Choroid plexus epithelial cell (primary cell): ENCODE results near the gene IGF2BP2.
A peak's percentile ranks its signal among the peaks of the same experiment; 100 is the strongest.

ENCODE experiments used
- DNase-seq: peaks from one replicate; pipeline ENCODE4 v3.0.0-alpha.2; 2010; ENCODE audit warnings: low read depth
- H3K4me3 ChIP-seq: 2 replicates; pipeline ENCODE4 v1.5.1; 2011; ENCODE audit warnings: low read depth, mild to moderate bottlenecking, control low read depth, low read length, moderate library complexity
- CTCF ChIP-seq: conservative IDR thresholded peaks from 2 replicates; pipeline ENCODE4 v1.5.1; 2011; ENCODE audit warnings: low read depth, mild to moderate bottlenecking, control low read depth, inconsistent platforms, low read length, moderate library complexity

IGF2BP2 gene

GRCh38 chr3:185713015-185713414 is 111.8 kb downstream of the IGF2BP2 start:
- no peak for DNase-seq
- H3K4me3 ChIP-seq = no peak overlapping the region
- no peak for TF ChIP-seq CTCF

- DNase-seq = peak; percentile 30
- TF ChIP-seq CTCF = no peak
- no peak overlapping the region for H3K4me3 ChIP-seq
Measured at GRCh38 chr3:185712337-185712736, 112.5 kb downstream of the IGF2BP2 start.

- H3K4me3 ChIP-seq = no peak overlapping the region
- no peak for TF ChIP-seq CTCF
- peak; percentile 46 for DNase-seq
Measured at GRCh38 chr3:185711255-185711870, 113.5 kb downstream of the IGF2BP2 start.

DNA sequence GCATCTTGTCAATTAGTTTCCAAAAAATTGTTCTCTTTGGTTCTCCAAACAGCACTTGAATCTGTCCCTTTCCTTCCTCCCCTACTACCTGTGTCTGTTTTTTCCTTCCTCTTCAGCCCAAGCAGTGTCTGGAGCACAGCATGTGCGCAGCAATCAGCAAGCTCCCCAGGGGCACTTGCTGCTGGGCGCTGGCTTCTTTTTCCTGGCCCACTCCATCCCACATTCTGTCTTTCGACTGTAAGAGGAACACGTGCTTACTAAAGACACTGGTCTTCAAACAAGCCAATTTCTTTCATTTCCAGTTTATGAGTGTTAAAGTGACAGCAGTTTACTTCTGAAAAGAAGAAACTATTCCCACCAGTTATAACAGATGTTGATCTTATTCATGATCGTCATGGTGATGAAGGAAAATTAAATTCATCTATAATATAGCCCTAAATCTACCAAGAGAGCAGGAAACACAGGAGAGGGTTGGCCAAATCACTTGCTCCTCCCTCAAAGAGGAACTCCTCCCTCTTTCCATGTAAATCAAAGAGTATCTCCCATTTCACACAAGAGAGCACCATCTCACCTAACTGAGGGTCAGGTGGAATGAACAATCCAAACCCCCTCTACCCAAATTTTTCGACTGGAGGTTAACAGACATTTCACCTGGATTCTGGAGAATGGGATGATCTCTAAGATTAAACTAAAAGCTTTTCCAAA is 115.4 kb downstream of the IGF2BP2 start:
- TF ChIP-seq CTCF = no peak
- DNase-seq = peak; percentile 54
- no peak overlapping the region for H3K4me3 ChIP-seq

DNA sequence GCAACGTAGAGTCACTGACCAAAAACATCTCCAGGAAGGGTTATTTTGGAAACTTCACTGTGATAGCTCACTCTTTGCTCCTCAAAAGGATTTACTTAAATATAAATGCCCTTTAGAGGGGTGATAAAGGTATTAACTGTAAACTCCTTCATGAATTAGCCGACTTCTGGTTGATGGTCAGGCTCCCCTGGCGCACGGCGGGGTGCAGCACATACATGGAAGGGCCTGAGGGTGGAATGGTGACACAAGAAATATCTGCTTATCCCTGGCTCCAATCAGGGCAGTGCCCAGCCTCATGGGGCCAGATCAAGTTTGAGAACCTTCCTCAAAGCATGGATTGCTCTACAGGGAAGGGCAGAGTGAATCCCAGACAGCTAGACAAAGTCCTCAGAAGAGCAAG is 116.5 kb downstream of the IGF2BP2 start:
- TF ChIP-seq CTCF = no peak
- no peak overlapping the region for H3K4me3 ChIP-seq
- no peak for DNase-seq

- no peak overlapping the region for H3K4me3 ChIP-seq
- no peak for TF ChIP-seq CTCF
- no peak for DNase-seq
Measured at GRCh38 chr3:185705498-185705897, 119.3 kb downstream of the IGF2BP2 start.
